GM18505 (cell line): ENCODE results near the gene ZNF775.
A peak's percentile ranks its signal among the peaks of the same experiment; 100 is the strongest.

Experiments used
- ATAC-seq: cut with Tn5 transposase; IDR thresholded peaks from one replicate; pipeline ENCODE4 v1.9.1; 2021; ENCODE audit not compliant: unreplicated experiment
- POLR2A ChIP-seq: IDR thresholded peaks from 4 replicates; pipeline ENCODE4 v1.6.1; 2011; ENCODE audit warnings: borderline replicate concordance; ENCODE audit not compliant: insufficient read depth, insufficient read length; ENCODE audit errors: extremely low read depth

ZNF775 gene

GRCh38 chr7:150406567-150407421 is 27.7 kb downstream of the ZNF775 start:
- ATAC-seq, result peak; percentile 47
- TF ChIP-seq POLR2A, result no peak

- TF ChIP-seq POLR2A, result no peak
- ATAC-seq, result no peak
Observed at GRCh38 chr7:150407588-150408392, 28.7 kb downstream of the ZNF775 start.

- no peak for ATAC-seq
- no peak for TF ChIP-seq POLR2A
Observed at GRCh38 chr7:150408393-150409299, 29.5 kb downstream of the ZNF775 start.

- no peak for TF ChIP-seq POLR2A
- ATAC-seq, result no peak
Observed at GRCh38 chr7:150409300-150410030, 30.3 kb downstream of the ZNF775 start.

GRCh38 chr7:150410131-150410530 is 31.0 kb downstream of the ZNF775 start:
- ATAC-seq, result no peak
- no peak for TF ChIP-seq POLR2A

GRCh38 chr7:150410680-150411346 is 31.7 kb downstream of the ZNF775 start:
- no peak for TF ChIP-seq POLR2A
- ATAC-seq, result no peak

- no peak for ATAC-seq
- no peak for TF ChIP-seq POLR2A
Observed at GRCh38 chr7:150411606-150412005, 32.5 kb downstream of the ZNF775 start.

- TF ChIP-seq POLR2A, result no peak
- ATAC-seq, result no peak
Observed at GRCh38 chr7:150412016-150412415, 32.9 kb downstream of the ZNF775 start.

- TF ChIP-seq POLR2A, result no peak
- ATAC-seq, result no peak
Observed at GRCh38 chr7:150412518-150413488, 33.7 kb downstream of the ZNF775 start.

GRCh38 chr7:150413640-150414081 is 34.5 kb downstream of the ZNF775 start:
- no peak for TF ChIP-seq POLR2A
- ATAC-seq, result no peak
